Progenitor cell of endocrine pancreas (in vitro differentiated cells): ENCODE data around the gene DDX42. TPM values are rescaled to one million over a fixed set of nuclear protein-coding genes. Genes with fewer than 3 reads are reported as not detected.

ENCODE experiments used
- DNase-seq: peaks from one replicate; pipeline ENCODE4 v3.0.0; 2021; ENCODE audit warnings: low spot score; ENCODE audit not compliant: unreplicated experiment
- H3K27ac Mint-ChIP-seq: 2 replicates; pipeline ENCODE4 v1.8.0; 2021; ENCODE audit warnings: mild to moderate bottlenecking, moderate library complexity, mixed read lengths
- H3K27me3 Mint-ChIP-seq: 2 replicates; pipeline ENCODE4 v1.8.0; 2021; ENCODE audit warnings: mixed read lengths
- H3K36me3 Mint-ChIP-seq: 2 replicates; pipeline ENCODE4 v1.8.0; 2022; ENCODE audit warnings: mixed read lengths; ENCODE audit not compliant: insufficient read depth
- H3K4me1 Mint-ChIP-seq: 2 replicates; pipeline ENCODE4 v1.8.0; 2021; ENCODE audit warnings: low read depth, mixed read lengths
- H3K4me3 Mint-ChIP-seq: 2 replicates; pipeline ENCODE4 v1.8.0; 2021; ENCODE audit warnings: low read depth, mild to moderate bottlenecking, moderate library complexity, mixed read lengths
- H3K9me3 Mint-ChIP-seq: 2 replicates; pipeline ENCODE4 v1.8.0; 2021; ENCODE audit warnings: low read depth, mixed read lengths
- total RNA-seq: library from RNA; stranded (reverse); gene quantifications from 2 replicates; pipeline ENCODE4 v1.2.1, GENCODE V29; 2021
- TF ChIP-seq, protein P1 (sequence below): fragments of 200-600 bp; sonication (generic); IDR thresholded peaks from one replicate; pipeline ENCODE4 v1.5.0; 2021; ENCODE audit warnings: antibody characterized with exemption, mild to moderate bottlenecking; ENCODE audit not compliant: unreplicated experiment

Gene DDX42
- total RNA-seq, 1 donor from 2014 or later, result 189 TPM

DNA sequence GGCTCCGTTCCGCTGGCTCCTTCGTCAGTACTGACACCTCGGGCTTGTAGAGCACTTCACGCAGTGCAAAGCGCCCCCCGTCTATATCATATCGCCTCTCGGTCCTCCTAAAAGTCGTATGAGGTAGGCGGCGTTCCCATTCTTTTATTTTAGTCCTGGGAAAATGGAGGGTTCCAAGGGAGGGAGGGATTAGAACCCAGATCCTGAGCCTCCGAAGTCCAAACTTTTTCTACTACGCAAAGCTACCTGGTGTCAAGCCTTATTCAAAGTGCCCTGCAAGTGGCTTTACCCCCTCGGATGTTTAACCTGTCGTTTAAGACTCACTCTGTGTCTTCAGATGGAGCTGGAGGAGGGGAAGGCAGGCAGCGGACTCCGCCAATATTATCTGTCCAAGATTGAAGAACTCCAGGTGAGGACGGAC, 53.8 kb downstream of the DDX42 start:
- peak overlapping the region; percentile 100 for H3K27ac Mint-ChIP-seq
- H3K27me3 Mint-ChIP-seq, result no peaks in the 10 kb centered on the region
- TF ChIP-seq, protein P1, sequence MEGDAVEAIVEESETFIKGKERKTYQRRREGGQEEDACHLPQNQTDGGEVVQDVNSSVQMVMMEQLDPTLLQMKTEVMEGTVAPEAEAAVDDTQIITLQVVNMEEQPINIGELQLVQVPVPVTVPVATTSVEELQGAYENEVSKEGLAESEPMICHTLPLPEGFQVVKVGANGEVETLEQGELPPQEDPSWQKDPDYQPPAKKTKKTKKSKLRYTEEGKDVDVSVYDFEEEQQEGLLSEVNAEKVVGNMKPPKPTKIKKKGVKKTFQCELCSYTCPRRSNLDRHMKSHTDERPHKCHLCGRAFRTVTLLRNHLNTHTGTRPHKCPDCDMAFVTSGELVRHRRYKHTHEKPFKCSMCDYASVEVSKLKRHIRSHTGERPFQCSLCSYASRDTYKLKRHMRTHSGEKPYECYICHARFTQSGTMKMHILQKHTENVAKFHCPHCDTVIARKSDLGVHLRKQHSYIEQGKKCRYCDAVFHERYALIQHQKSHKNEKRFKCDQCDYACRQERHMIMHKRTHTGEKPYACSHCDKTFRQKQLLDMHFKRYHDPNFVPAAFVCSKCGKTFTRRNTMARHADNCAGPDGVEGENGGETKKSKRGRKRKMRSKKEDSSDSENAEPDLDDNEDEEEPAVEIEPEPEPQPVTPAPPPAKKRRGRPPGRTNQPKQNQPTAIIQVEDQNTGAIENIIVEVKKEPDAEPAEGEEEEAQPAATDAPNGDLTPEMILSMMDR, result no peak
- no peaks in the 10 kb centered on the region for H3K9me3 Mint-ChIP-seq
- H3K36me3 Mint-ChIP-seq, result peaks cover 31% of the 10 kb centered on the region
- peaks cover 16% of the 10 kb centered on the region for H3K4me1 Mint-ChIP-seq
- H3K4me3 Mint-ChIP-seq, result peak overlapping the region; percentile 97
- no peak for DNase-seq

DNA sequence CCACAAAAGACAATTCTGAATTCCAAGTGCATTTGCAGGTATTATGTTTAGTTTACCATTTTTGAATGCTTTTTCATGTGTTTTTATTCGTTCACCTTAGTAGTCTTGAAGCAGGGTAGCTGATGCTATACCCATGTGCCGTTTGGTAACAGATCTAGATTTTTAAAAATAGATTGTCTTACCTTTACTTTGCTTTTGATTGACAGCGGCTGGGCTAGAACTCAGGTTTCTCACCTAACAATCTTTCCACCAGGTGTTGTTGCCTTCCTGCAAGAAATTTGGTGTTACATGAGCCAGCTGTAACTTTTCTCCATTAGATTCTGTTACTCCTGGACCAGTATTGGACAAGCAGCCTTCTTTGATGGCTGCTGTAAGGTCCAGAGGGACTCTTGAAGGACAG, 55.0 kb downstream of the DDX42 start:
- H3K27me3 Mint-ChIP-seq, result no peaks in the 10 kb centered on the region
- H3K27ac Mint-ChIP-seq, result no peak overlapping the region
- H3K4me3 Mint-ChIP-seq, result peak overlapping the region; percentile 47
- peaks cover 27% of the 10 kb centered on the region for H3K36me3 Mint-ChIP-seq
- H3K9me3 Mint-ChIP-seq, result no peaks in the 10 kb centered on the region
- no peak for DNase-seq
- TF ChIP-seq, protein P1, result no peak
- H3K4me1 Mint-ChIP-seq, result peaks cover 16% of the 10 kb centered on the region

DNA sequence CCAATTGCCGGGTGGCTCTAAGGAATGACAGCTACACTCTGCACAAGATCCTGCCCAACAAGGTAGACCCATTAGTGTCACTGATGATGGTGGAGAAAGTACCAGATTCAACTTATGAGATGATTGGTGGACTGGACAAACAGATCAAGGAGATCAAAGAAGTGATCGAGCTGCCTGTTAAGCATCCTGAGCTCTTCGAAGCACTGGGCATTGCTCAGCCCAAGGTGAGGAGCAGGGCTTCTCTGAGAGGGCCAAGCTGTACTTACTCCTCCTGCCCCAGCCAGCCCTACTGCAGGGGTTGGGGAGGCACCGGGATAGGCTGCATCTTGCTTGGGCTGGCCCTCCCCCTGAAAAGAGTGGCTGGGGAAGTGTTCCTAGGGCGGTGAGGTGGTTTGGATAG, 56.3 kb downstream of the DDX42 start:
- DNase-seq, result no peak
- Mint-ChIP-seq H3K27ac (peak overlapping the region; percentile 52), H3K27me3 (no peaks in the 10 kb centered on the region), H3K4me1 (peaks cover 16% of the 10 kb centered on the region), H3K9me3 (no peaks in the 10 kb centered on the region), H3K36me3 (peaks cover 19% of the 10 kb centered on the region), H3K4me3 (no peak overlapping the region)
- TF ChIP-seq, protein P1, result no peak

DNA sequence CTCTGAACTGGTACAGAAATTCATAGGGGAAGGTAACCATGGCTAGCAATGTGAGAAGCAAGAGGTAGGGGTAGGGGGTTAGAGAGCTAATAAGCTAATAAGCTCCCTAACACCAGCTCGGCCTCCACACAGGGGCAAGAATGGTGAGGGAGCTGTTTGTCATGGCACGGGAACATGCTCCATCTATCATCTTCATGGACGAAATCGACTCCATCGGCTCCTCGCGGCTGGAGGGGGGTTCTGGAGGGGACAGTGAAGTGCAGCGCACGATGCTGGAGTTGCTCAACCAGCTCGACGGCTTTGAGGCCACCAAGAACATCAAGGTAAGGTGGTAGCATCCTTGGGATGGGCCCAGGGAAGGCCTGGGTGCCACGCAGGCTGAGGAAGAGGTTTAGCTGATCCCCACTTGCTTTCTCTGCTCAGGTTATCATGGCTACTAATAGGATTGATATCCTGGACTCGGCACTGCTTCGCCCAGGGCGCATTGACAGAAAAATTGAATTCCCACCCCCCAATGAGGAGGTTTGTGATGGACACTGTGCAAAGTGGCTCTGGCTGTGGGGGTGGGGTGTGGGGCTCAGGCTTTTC, 57.0 kb downstream of the DDX42 start:
- TF ChIP-seq, protein P1, result no peak
- H3K4me1 Mint-ChIP-seq, result peaks cover 14% of the 10 kb centered on the region
- peaks cover 20% of the 10 kb centered on the region for H3K36me3 Mint-ChIP-seq
- H3K9me3 Mint-ChIP-seq, result no peaks in the 10 kb centered on the region
- H3K27ac Mint-ChIP-seq, result peak overlapping the region; percentile 69
- H3K4me3 Mint-ChIP-seq, result no peak overlapping the region
- DNase-seq, result no peak
- no peaks in the 10 kb centered on the region for H3K27me3 Mint-ChIP-seq

DNA sequence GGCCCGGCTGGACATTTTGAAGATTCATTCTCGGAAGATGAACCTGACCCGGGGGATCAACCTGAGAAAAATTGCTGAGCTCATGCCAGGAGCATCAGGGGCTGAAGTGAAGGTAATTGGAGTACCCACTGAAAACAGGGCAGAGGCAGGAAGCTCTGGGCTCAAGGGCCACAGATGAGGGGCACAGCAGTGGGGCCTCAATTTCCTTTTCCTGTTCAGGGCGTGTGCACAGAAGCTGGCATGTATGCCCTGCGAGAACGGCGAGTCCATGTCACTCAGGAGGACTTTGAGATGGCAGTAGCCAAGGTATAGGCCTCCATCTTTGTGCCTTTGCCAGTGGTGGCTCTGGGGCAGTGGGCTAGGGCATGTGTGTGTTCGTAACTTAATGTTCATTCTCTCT, 57.5 kb downstream of the DDX42 start:
- H3K27me3 Mint-ChIP-seq, result no peaks in the 10 kb centered on the region
- H3K4me3 Mint-ChIP-seq, result no peak overlapping the region
- DNase-seq, result no peak
- H3K4me1 Mint-ChIP-seq, result peaks cover 9% of the 10 kb centered on the region
- no peaks in the 10 kb centered on the region for H3K9me3 Mint-ChIP-seq
- TF ChIP-seq, protein P1, result no peak
- H3K36me3 Mint-ChIP-seq, result peaks cover 20% of the 10 kb centered on the region
- H3K27ac Mint-ChIP-seq, result no peak overlapping the region
